Neural progenitor cell (in vitro differentiated cells): ENCODE measurements around the gene ZBTB37. TPM values are rescaled to one million over a fixed set of nuclear protein-coding genes. Genes with fewer than 3 reads are reported as not detected.

Experiments used
- DNase-seq: peaks from one replicate; pipeline ENCODE4 v3.0.0-alpha.2; 2016; ENCODE audit warnings: low spot score
- H2AFZ ChIP-seq: fragments of 200-600 bp; sonication (generic); replicated peaks from 2 replicates; pipeline ENCODE4 v1.6.1; 2016; ENCODE audit warnings: antibody characterized with exemption
- H3F3A ChIP-seq: fragments of 200-600 bp; sonication (generic); 2 replicates; pipeline ENCODE4 v1.6.1; 2016; ENCODE audit warnings: antibody characterized with exemption, low read depth
- H3K27ac ChIP-seq: fragments of 200-600 bp; sonication (generic); 2 replicates; pipeline ENCODE4 v1.5.1; 2016; ENCODE audit warnings: mild to moderate bottlenecking
- H3K27me3 ChIP-seq: fragments of 200-600 bp; sonication (generic); 2 replicates; pipeline ENCODE4 v1.6.1; 2016; ENCODE audit warnings: mild to moderate bottlenecking, moderate library complexity
- H3K36me3 ChIP-seq: fragments of 200-600 bp; sonication (generic); 2 replicates; pipeline ENCODE4 v1.5.1; 2016
- H3K4me1 ChIP-seq: fragments of 200-600 bp; sonication (generic); 2 replicates; pipeline ENCODE4 v1.6.1; 2016; ENCODE audit warnings: mixed run types
- H3K4me2 ChIP-seq: fragments of 200-600 bp; sonication (generic); 2 replicates; pipeline ENCODE4 v1.6.1; 2016
- H3K4me3 ChIP-seq: fragments of 200-600 bp; sonication (generic); 2 replicates; pipeline ENCODE4 v1.5.1; 2016
- H3K79me2 ChIP-seq: fragments of 200-600 bp; sonication (generic); 2 replicates; pipeline ENCODE4 v1.6.1; 2016; ENCODE audit warnings: low read depth
- H3K9ac ChIP-seq: fragments of 200-600 bp; sonication (generic); 2 replicates; pipeline ENCODE4 v1.6.1; 2016
- H3K9me3 ChIP-seq: fragments of 200-600 bp; sonication (generic); 2 replicates; pipeline ENCODE4 v1.5.1; 2016; ENCODE audit warnings: low read depth
- H4K20me1 ChIP-seq: fragments of 200-600 bp; sonication (generic); 2 replicates; pipeline ENCODE4 v1.6.1; 2016; ENCODE audit warnings: low read depth
- H3K27ac Mint-ChIP-seq: 3 replicates; pipeline ENCODE4 v1.8.0; 2021; ENCODE audit warnings: mixed read lengths
- H3K27me3 Mint-ChIP-seq: 2 replicates; pipeline ENCODE4 v1.8.0; 2022; ENCODE audit warnings: low read depth, mild to moderate bottlenecking, inconsistent platforms, moderate library complexity, mixed read lengths; ENCODE audit not compliant: insufficient read depth
- H3K36me3 Mint-ChIP-seq: 3 replicates; pipeline ENCODE4 v1.8.0; 2021; ENCODE audit warnings: mixed read lengths
- H3K4me1 Mint-ChIP-seq: 3 replicates; pipeline ENCODE4 v1.8.0; 2021; ENCODE audit warnings: mixed read lengths
- H3K4me3 Mint-ChIP-seq: 3 replicates; pipeline ENCODE4 v1.8.0; 2021; ENCODE audit warnings: mild to moderate bottlenecking, moderate library complexity, mixed read lengths
- H3K9me3 Mint-ChIP-seq: 3 replicates; pipeline ENCODE4 v1.8.0; 2020; ENCODE audit warnings: mixed read lengths
- EZH2 ChIP-seq: fragments of 200-600 bp; sonication (generic); IDR thresholded peaks from 2 replicates; pipeline ENCODE4 v1.6.1; 2017; ENCODE audit warnings: antibody characterized with exemption, mild to moderate bottlenecking, moderate library complexity
- EZH2phosphoT487 ChIP-seq: fragments of 200-600 bp; sonication (generic); IDR thresholded peaks from 2 replicates; pipeline ENCODE4 v1.6.1; 2017; ENCODE audit warnings: antibody characterized with exemption
- small RNA-seq: library from RNA; depleted of rRNA; stranded (forward); fragments of <200 nt; gene quantifications from one replicate; pipeline ENCODE3, GENCODE V24; 2015
- total RNA-seq: library from RNA; depleted of rRNA; stranded (reverse); fragments of >200 nt; gene quantifications from 2 replicates; pipeline ENCODE4 v1.2.3, GENCODE V29; 2015; ENCODE audit warnings: low replicate concordance
- TF ChIP-seq, protein P1 (sequence below): fragments of 200-600 bp; sonication (generic); IDR thresholded peaks from 2 replicates; pipeline ENCODE4 v1.5.1; 2017; ENCODE audit warnings: antibody characterized with exemption, mild to moderate bottlenecking

ZBTB37 gene
- total RNA-seq, 1 donor from 2014 or later: 19.4 TPM

DNA sequence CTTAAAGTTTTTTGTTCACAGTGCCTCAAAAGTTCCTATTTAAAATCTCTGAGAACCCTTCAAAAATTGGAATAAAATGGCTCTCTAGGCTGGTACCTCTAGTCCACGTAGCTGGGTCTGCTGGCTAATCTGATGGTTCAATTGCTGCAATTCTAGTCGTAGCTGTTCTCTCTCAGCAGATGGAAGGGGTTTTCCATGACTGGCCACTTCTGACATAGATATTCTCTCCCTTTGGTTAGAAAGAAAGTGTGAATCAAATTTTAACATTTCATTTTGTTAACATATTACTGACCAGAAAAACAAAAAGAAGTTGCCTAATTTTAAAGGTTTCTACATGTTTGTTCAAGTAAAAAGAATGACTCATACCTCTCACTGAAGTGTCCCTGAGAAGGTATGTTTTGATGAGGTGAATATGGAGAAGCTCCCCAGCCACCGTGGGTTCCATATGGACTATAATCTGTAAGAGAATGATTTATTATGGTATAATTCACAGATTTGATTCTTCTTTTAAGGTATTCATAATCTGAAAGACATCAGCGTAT lies 78.3 kb downstream of the ZBTB37 start:
- H3K27me3 ChIP-seq: no peaks in the 10 kb centered on the region
- H3K4me2 ChIP-seq: no peak overlapping the region
- H3K36me3 ChIP-seq: peaks cover 44% of the 10 kb centered on the region
- no peaks in the 10 kb centered on the region for H3K79me2 ChIP-seq
- H3K4me3 ChIP-seq: no peak overlapping the region
- Mint-ChIP-seq H3K27ac (no peak overlapping the region), H3K4me3 (no peak overlapping the region), H3K9me3 (no peaks in the 10 kb centered on the region), H3K36me3 (peaks cover 29% of the 10 kb centered on the region), H3K4me1 (no peaks in the 10 kb centered on the region), H3K27me3 (no peaks in the 10 kb centered on the region)
- DNase-seq: no peak
- no peak overlapping the region for H2AFZ ChIP-seq
- no peaks in the 10 kb centered on the region for H3F3A ChIP-seq
- H3K9ac ChIP-seq: no peak overlapping the region
- TF ChIP-seq EZH2 (no peak), EZH2phosphoT487 (no peak)
- TF ChIP-seq, protein P1, sequence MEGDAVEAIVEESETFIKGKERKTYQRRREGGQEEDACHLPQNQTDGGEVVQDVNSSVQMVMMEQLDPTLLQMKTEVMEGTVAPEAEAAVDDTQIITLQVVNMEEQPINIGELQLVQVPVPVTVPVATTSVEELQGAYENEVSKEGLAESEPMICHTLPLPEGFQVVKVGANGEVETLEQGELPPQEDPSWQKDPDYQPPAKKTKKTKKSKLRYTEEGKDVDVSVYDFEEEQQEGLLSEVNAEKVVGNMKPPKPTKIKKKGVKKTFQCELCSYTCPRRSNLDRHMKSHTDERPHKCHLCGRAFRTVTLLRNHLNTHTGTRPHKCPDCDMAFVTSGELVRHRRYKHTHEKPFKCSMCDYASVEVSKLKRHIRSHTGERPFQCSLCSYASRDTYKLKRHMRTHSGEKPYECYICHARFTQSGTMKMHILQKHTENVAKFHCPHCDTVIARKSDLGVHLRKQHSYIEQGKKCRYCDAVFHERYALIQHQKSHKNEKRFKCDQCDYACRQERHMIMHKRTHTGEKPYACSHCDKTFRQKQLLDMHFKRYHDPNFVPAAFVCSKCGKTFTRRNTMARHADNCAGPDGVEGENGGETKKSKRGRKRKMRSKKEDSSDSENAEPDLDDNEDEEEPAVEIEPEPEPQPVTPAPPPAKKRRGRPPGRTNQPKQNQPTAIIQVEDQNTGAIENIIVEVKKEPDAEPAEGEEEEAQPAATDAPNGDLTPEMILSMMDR: no peak
- no peak overlapping the region for H3K27ac ChIP-seq
- no peaks in the 10 kb centered on the region for H3K4me1 ChIP-seq
- no peaks in the 10 kb centered on the region for H3K9me3 ChIP-seq
- H4K20me1 ChIP-seq: no peaks in the 10 kb centered on the region

DNA sequence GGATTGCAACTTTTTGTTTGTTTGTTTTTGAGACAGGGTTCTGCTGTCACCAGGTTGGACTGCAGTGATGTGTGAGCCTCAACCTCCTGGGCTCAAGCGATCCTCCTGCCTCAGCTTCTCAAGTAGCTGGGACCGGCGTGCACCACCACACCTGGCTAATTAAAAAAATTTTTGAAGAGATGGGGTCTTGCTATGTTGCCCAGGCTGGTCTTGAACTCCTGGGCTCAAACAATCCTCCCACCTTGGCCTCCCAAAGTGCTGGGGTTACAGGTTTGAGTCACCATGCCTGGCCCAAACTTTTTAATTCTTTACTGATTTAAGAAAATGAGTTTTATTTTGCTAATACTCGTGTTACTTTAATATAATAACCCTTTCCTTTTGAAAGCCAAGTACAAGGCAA lies 80.4 kb downstream of the ZBTB37 start:
- no peaks in the 10 kb centered on the region for H3K9me3 Mint-ChIP-seq
- TF ChIP-seq, protein P1: no peak
- no peak for TF ChIP-seq EZH2phosphoT487
- no peak for TF ChIP-seq EZH2
- peaks cover 39% of the 10 kb centered on the region for H3K36me3 ChIP-seq

More for the DNA sequence above, 80.4 kb downstream of the ZBTB37 start:
- Histone ChIP-seq H3K79me2 (no peaks in the 10 kb centered on the region), H3K27me3 (no peaks in the 10 kb centered on the region), H2AFZ (no peak overlapping the region), H3K4me1 (no peaks in the 10 kb centered on the region), H3K27ac (no peak overlapping the region), H3F3A (no peaks in the 10 kb centered on the region), H3K4me3 (no peak overlapping the region), H4K20me1 (no peaks in the 10 kb centered on the region), H3K9me3 (no peaks in the 10 kb centered on the region), H3K9ac (no peak overlapping the region), H3K4me2 (no peak overlapping the region)
- Mint-ChIP-seq H3K4me1 (no peaks in the 10 kb centered on the region), H3K27me3 (no peaks in the 10 kb centered on the region), H3K27ac (no peak overlapping the region), H3K36me3 (peaks cover 25% of the 10 kb centered on the region), H3K4me3 (no peak overlapping the region)
- no peak for DNase-seq

Small RNA genes within 50 kb of the gene (small RNA-seq; reads per million reads assigned to genes)
- gene RNA5SP67: 0.07 reads per million

Other genes with a start within 250 kb of the ZBTB37 start
- not detected in 2 replicates for gene TEX50, start 233.0 kb upstream of the ZBTB37 start, total RNA-seq
- gene ANKRD45, start 198.5 kb upstream of the ZBTB37 start, total RNA-seq: 1.5 and 2.3 TPM in 2 replicates
- 27.0 and 30.4 TPM in 2 replicates for gene KLHL20, start 153.4 kb upstream of the ZBTB37 start, total RNA-seq
- gene DARS2, start 43.7 kb upstream of the ZBTB37 start, total RNA-seq: 35.7 and 56.0 TPM in 2 replicates
- gene CENPL, start 43.5 kb upstream of the ZBTB37 start, total RNA-seq: 33.4 and 37.7 TPM in 2 replicates
- gene GAS5, start 391 bp upstream of the ZBTB37 start, total RNA-seq: 585 and 950 TPM in 2 replicates
- not detected in 2 replicates for gene SERPINC1, start 48.9 kb downstream of the ZBTB37 start, total RNA-seq
- 32.4 and 32.8 TPM in 2 replicates for gene RC3H1, start 154.0 kb downstream of the ZBTB37 start, total RNA-seq